Measurements from ENCODE around the gene BICC1.

The BICC1 gene

GRCh38 chr10:58701405-58702135, 188.9 kb downstream of the BICC1 start:
- no peak for DNase-seq (ENCODE audit: low spot score)

- no peak for DNase-seq (ENCODE audit: low spot score)
Measured at GRCh38 chr10:58704226-58704625, 191.6 kb downstream of the BICC1 start.

- DNase-seq (ENCODE audit: low spot score) = no peak
Measured at GRCh38 chr10:58704671-58705141, 192.0 kb downstream of the BICC1 start.

GRCh38 chr10:58706836-58707235, 194.2 kb downstream of the BICC1 start:
- no peak for DNase-seq (ENCODE audit: low spot score)

- no peak for DNase-seq (ENCODE audit: low spot score)
Measured at GRCh38 chr10:58712141-58712540, 199.5 kb downstream of the BICC1 start.

GRCh38 chr10:58712982-58713381, 200.3 kb downstream of the BICC1 start:
- no peak for DNase-seq (ENCODE audit: low spot score)

- no peak for DNase-seq (ENCODE audit: low spot score)
Measured at GRCh38 chr10:58714409-58714808, 201.7 kb downstream of the BICC1 start.

GRCh38 chr10:58715061-58715460, 202.4 kb downstream of the BICC1 start:
- no peak for DNase-seq (ENCODE audit: low spot score)

GRCh38 chr10:58718596-58718995, 205.9 kb downstream of the BICC1 start:
- DNase-seq (ENCODE audit: low spot score) = no peak

GRCh38 chr10:58721601-58722281, 209.1 kb downstream of the BICC1 start:
- DNase-seq (ENCODE audit: low spot score) = no peak

GRCh38 chr10:58723186-58723585, 210.5 kb downstream of the BICC1 start:
- no peak for DNase-seq (ENCODE audit: low spot score)

GRCh38 chr10:58723966-58724365, 211.3 kb downstream of the BICC1 start:
- DNase-seq (ENCODE audit: low spot score) = no peak

- DNase-seq (ENCODE audit: low spot score) = no peak
Measured at GRCh38 chr10:58724781-58725180, 212.1 kb downstream of the BICC1 start.

- DNase-seq (ENCODE audit: low spot score) = no peak
Measured at GRCh38 chr10:58725901-58726300, 213.2 kb downstream of the BICC1 start.

GRCh38 chr10:58727633-58728032, 215.0 kb downstream of the BICC1 start:
- DNase-seq (ENCODE audit: low spot score) = no peak

GRCh38 chr10:58731276-58731675, 218.6 kb downstream of the BICC1 start:
- no peak for DNase-seq (ENCODE audit: low spot score)

GRCh38 chr10:58733436-58733835, 220.8 kb downstream of the BICC1 start:
- no peak for DNase-seq (ENCODE audit: low spot score)

GRCh38 chr10:58734116-58734515, 221.4 kb downstream of the BICC1 start:
- DNase-seq (ENCODE audit: low spot score) = no peak

- DNase-seq (ENCODE audit: low spot score) = no peak
Measured at GRCh38 chr10:58734664-58735063, 222.0 kb downstream of the BICC1 start.

GRCh38 chr10:58735087-58735486, 222.4 kb downstream of the BICC1 start:
- DNase-seq (ENCODE audit: low spot score) = no peak

GRCh38 chr10:58740620-58741369, 228.1 kb downstream of the BICC1 start:
- DNase-seq (ENCODE audit: low spot score) = no peak

GRCh38 chr10:58741673-58742072, 229.0 kb downstream of the BICC1 start:
- no peak for DNase-seq (ENCODE audit: low spot score)

- DNase-seq (ENCODE audit: low spot score) = no peak
Measured at GRCh38 chr10:58742141-58742540, 229.5 kb downstream of the BICC1 start.

Data from CD4-positive, alpha-beta T cell treated with Interleukin-15 for 4 hours (primary cell).